ENCODE data around the gene FBXO47.

GRCh38 chr17:38960402-38960801 lies 6.8 kb downstream of the FBXO47 start:
- TF ChIP-seq GLIS2 (tag by site-specific recombination; IDR thresholded peaks at IDR 0.05) (no peak), ZNF416 (tag by site-specific recombination; IDR thresholded peaks at IDR 0.05) (no peak), CTCF (tag by site-specific recombination; IDR thresholded peaks at IDR 0.05) (no peak), ZNF114 (tag by site-specific recombination; IDR thresholded peaks at IDR 0.05) (no peak), ZBTB10 (tag by site-specific recombination; IDR thresholded peaks at IDR 0.05) (no peak), ZNF843 (tag by site-specific recombination; IDR thresholded peaks at IDR 0.05) (no peak), ZNF2 (tag by site-specific recombination; IDR thresholded peaks at IDR 0.05) (no peak), ZNF138 (tag by site-specific recombination; IDR thresholded peaks at IDR 0.05; ENCODE audit: borderline replicate concordance) (no peak), ZNF324 (tag by site-specific recombination; IDR thresholded peaks at IDR 0.05) (no peak), ZSCAN30 (tag by site-specific recombination; IDR thresholded peaks at IDR 0.05) (no peak), IKZF3 (tag by site-specific recombination; IDR thresholded peaks at IDR 0.05) (no peak), ZNF530 (tag by site-specific recombination; IDR thresholded peaks at IDR 0.05; ENCODE audit: low read depth) (no peak), KLF10 (tag by site-specific recombination; IDR thresholded peaks at IDR 0.05) (no peak)
- TF ChIP-seq, protein P1, sequence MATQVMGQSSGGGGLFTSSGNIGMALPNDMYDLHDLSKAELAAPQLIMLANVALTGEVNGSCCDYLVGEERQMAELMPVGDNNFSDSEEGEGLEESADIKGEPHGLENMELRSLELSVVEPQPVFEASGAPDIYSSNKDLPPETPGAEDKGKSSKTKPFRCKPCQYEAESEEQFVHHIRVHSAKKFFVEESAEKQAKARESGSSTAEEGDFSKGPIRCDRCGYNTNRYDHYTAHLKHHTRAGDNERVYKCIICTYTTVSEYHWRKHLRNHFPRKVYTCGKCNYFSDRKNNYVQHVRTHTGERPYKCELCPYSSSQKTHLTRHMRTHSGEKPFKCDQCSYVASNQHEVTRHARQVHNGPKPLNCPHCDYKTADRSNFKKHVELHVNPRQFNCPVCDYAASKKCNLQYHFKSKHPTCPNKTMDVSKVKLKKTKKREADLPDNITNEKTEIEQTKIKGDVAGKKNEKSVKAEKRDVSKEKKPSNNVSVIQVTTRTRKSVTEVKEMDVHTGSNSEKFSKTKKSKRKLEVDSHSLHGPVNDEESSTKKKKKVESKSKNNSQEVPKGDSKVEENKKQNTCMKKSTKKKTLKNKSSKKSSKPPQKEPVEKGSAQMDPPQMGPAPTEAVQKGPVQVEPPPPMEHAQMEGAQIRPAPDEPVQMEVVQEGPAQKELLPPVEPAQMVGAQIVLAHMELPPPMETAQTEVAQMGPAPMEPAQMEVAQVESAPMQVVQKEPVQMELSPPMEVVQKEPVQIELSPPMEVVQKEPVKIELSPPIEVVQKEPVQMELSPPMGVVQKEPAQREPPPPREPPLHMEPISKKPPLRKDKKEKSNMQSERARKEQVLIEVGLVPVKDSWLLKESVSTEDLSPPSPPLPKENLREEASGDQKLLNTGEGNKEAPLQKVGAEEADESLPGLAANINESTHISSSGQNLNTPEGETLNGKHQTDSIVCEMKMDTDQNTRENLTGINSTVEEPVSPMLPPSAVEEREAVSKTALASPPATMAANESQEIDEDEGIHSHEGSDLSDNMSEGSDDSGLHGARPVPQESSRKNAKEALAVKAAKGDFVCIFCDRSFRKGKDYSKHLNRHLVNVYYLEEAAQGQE (tag by site-specific recombination; IDR thresholded peaks at IDR 0.05), result no peak

All from HEK293 (cell line).